ENCODE results near the gene PEMT. TPM values are rescaled to one million over a fixed set of nuclear protein-coding genes. Genes with fewer than 3 reads are reported as not detected.

The PEMT gene
- total RNA-seq, 1 donor from 2014 or later = 12.2 TPM

DNA sequence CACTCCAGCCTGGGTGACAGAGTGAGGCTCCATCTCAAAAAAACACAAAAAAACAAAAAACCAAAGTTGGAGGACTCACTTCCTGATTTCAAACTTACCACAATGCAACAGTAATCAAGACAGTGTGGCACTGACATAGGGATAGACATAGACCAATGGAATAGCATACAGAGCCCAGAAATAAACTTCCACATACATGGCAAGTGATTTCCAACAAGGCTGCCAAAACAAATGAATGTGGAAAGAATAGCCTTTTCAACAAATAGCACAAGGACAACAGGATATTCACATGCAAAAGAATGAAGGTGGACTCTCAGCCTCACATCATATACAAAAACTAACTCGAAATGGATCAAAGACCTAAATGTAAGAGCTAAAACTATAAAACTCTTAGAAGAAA lies 58.5 kb downstream of the PEMT start:
- Mint-ChIP-seq H3K4me3 (no peak overlapping the region), H3K36me3 (ENCODE audit: low read depth) (no peaks in the 10 kb centered on the region), H3K27ac (no peak overlapping the region), H3K4me1 (no peaks in the 10 kb centered on the region), H3K9me3 (no peaks in the 10 kb centered on the region), H3K27me3 (no peaks in the 10 kb centered on the region)
- ChIA-PET CTCF (interaction anchor here (1.2 kb wide), 1 partner anchor 84 kb away, joined by 3 read pairs; no protein-coding TSS in a partner anchor), POLR2A (no interaction called here)
- no peak for DNase-seq
- no peak for TF ChIP-seq CTCF (IDR thresholded peaks at IDR 0.05)
- ATAC-seq (ENCODE audit: low read depth) = no peak
- intact Hi-C loops (cut with micrococcal nuclease) = no loop called here

DNA sequence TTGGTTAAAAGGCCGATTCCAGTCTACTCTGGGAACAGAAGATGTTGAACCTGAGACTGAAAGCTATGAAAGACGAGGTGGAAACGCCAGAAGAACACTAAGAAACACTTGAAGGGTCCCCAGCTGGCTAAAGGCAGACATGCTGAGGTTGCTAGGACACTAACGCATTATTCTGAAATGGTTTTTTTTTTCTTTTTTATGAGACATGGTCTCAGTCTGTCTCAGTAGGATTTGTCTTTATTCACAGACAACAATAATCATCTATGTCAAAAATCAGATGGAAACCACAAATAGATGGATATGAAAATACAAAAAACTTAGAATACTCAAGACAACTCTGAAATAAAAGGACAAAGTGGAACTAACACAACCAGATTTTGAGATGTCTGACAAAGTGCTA lies 60.4 kb downstream of the PEMT start:
- ChIA-PET POLR2A (no interaction called here), CTCF (no interaction called here)
- DNase-seq (no peak), ATAC-seq (ENCODE audit: low read depth) (no peak)
- no peaks in the 10 kb centered on the region for H3K36me3 Mint-ChIP-seq (ENCODE audit: low read depth)
- no peak for TF ChIP-seq CTCF (IDR thresholded peaks at IDR 0.05)
- no peaks in the 10 kb centered on the region for H3K27me3 Mint-ChIP-seq
- H3K9me3 Mint-ChIP-seq = no peaks in the 10 kb centered on the region
- H3K4me3 Mint-ChIP-seq = no peak overlapping the region
- no peak overlapping the region for H3K27ac Mint-ChIP-seq
- no peaks in the 10 kb centered on the region for H3K4me1 Mint-ChIP-seq
- intact Hi-C loops (cut with micrococcal nuclease) = no loop called here

DNA sequence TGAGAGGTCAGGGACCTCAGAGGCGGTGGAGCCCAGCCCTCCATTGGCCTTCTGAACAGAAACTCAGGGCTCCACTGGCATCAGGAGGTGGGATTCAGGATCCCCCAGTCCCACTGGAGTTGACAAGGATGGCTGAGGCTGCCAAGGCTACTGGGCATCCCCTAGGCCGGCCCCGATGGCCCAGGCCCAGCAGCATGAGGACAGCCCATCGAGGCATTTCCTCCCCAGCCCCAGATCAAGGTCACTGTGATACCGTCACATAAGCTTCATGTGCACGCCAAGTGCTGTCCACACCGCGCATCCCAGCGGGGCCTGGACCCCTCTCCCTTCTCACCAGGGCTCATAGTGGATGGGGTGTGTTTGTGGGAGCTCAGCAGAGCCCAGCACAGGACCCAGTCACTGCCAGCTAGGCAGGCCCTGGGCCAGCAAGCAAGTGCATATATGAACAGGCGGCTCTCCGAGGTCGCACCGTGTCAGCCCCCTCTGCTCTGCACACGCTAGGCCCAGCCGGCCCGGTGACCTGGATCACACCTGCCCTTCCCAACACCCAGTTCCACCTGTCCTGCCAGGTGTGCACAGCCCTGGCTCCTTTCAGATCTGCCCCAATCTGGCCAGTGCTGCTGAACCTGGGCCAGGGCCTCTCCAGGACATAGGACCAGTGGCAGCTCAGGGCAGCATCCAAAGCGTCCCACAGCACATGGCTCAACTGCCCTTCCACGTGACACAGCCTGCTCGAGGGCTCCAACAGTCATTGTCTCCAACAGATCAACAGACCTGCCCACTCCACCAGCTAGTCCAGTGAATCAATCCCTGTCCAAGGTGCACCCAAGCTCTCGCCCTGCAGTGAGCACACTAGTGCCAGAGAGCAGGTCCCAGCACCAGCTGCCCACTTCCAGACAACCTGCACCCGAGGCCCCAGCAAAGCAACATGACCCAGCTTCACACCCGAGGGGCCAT lies 62.5 kb downstream of the PEMT start:
- no peak for TF ChIP-seq CTCF (IDR thresholded peaks at IDR 0.05)
- H3K36me3 Mint-ChIP-seq (ENCODE audit: low read depth) = no peaks in the 10 kb centered on the region
- no peaks in the 10 kb centered on the region for H3K27me3 Mint-ChIP-seq
- intact Hi-C loops (cut with micrococcal nuclease) = no loop called here
- no peak overlapping the region for H3K27ac Mint-ChIP-seq
- CTCF ChIA-PET = no interaction called here
- no peaks in the 10 kb centered on the region for H3K9me3 Mint-ChIP-seq
- POLR2A ChIA-PET = no interaction called here
- H3K4me3 Mint-ChIP-seq = no peak overlapping the region
- no peaks in the 10 kb centered on the region for H3K4me1 Mint-ChIP-seq
- no peak for DNase-seq
- no peak for ATAC-seq (ENCODE audit: low read depth)

DNA sequence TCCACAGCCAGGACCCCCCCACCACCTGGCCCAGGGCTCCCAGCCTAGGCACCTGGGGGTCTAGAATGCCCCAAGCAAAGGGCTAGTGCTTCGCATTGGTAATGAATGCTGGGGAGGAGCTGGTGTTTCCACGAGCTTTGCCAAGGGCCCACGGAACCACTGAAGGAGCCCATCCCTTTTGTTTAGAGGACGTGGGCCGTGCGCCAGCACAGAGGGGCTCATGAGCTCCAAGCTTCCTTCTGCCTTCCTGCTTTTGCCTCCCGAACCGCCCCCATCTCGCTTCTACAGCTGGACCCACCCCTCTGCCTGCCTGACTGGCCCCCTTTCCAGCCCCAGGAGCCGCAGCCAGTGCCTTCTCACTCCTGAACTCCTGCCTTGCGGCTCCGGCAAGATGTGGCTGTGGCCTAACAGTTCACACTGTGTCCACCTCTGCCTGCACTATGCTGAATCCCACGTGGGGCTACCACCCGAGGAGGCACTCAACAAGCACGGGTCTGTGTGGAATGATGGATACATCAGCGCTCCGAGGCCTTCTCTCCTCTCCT lies 63.5 kb downstream of the PEMT start:
- Mint-ChIP-seq H3K27me3 (no peaks in the 10 kb centered on the region), H3K4me3 (no peak overlapping the region), H3K9me3 (no peaks in the 10 kb centered on the region), H3K36me3 (ENCODE audit: low read depth) (no peaks in the 10 kb centered on the region), H3K4me1 (no peaks in the 10 kb centered on the region), H3K27ac (no peak overlapping the region)
- no peak for TF ChIP-seq CTCF (IDR thresholded peaks at IDR 0.05)
- DNase-seq = no peak
- ChIA-PET CTCF (no interaction called here), POLR2A (no interaction called here)
- intact Hi-C loops (cut with micrococcal nuclease) = no loop called here
- ATAC-seq (ENCODE audit: low read depth) = no peak

DNA sequence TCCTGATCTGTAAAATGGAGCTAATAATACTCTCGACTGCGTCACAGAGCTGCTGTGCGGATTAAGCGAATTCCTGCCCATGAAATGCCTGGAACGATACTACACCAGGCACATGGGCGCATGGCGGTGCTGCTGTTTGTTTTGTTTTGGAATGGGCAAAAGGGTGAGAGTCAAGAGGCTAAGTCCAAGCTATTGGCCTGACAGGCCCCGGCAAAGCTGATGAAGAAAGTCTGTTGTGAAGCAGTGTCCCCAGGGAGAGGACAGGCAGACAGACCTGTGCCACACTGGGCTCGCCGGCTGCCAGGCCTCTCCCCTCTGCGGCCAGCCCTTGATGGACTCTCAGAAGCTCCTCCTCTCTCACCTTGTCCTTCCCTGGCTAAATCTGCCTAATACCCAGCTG lies 64.0 kb downstream of the PEMT start:
- Mint-ChIP-seq H3K4me1 (no peaks in the 10 kb centered on the region), H3K9me3 (no peaks in the 10 kb centered on the region), H3K27ac (no peak overlapping the region), H3K36me3 (ENCODE audit: low read depth) (no peaks in the 10 kb centered on the region), H3K27me3 (no peaks in the 10 kb centered on the region), H3K4me3 (no peak overlapping the region)
- intact Hi-C loops (cut with micrococcal nuclease) = no loop called here
- no peak for ATAC-seq (ENCODE audit: low read depth)
- POLR2A ChIA-PET = no interaction called here
- no peak for TF ChIP-seq CTCF (IDR thresholded peaks at IDR 0.05)
- DNase-seq = no peak
- CTCF ChIA-PET = no interaction called here

Measured in activated B cell treated with CpG ODN at 0.5 μM for 24 hours (primary cell).